ENCODE data around the gene OR56A5. TPM values are rescaled to one million over a fixed set of nuclear protein-coding genes. Genes with fewer than 3 reads are reported as not detected.

The OR56A5 gene
- polyA plus RNA-seq (2011; rRNA removed) (not detected in 2 replicates), polyA minus RNA-seq (2011; rRNA and poly(A)+ RNA removed) (not detected in 2 replicates)

GRCh38 chr11:5968394-5968793, at the start of gene OR56A5:
TSS of gene OR56A5 (minus strand) at chr11:5968494. CDS start at chr11:5968494, 0 bp downstream.
- Histone ChIP-seq H3K4me3 (ENCODE audit: low read depth, low read length) (no peak within 1 kb of the TSS), H3K27ac (ENCODE audit: low read depth, low read length) (no peak within 1 kb of the TSS), H3K9me3 (ENCODE audit: control insufficient read depth, insufficient read depth, low read length) (peaks cover 8% of the 10 kb centered on the region; the same call in 1 of the 2 replicates), H3K27me3 (ENCODE audit: control insufficient read depth, insufficient read depth, low read length) (no peaks in the 10 kb centered on the region)
- no peak for TF ChIP-seq CTCF (IDR thresholded peaks at IDR 0.05; ENCODE audit: low read depth, low read length)
- ChIA-PET CTCF (no interaction called here), POLR2A (no interaction called here)
- DNase-seq (ENCODE audit: low read depth, low spot score) = no peak

GRCh38 chr11:6013042-6013441, 44.7 kb upstream of the OR56A5 start:
- H3K9me3 ChIP-seq (ENCODE audit: control insufficient read depth, insufficient read depth, low read length) = peaks cover 7% of the 10 kb centered on the region; the same call in 1 of the 2 replicates
- H3K27me3 ChIP-seq (ENCODE audit: control insufficient read depth, insufficient read depth, low read length) = no peaks in the 10 kb centered on the region
- no peak overlapping the region for H3K4me3 ChIP-seq (ENCODE audit: low read depth, low read length)

GRCh38 chr11:6012035-6012668, 43.9 kb upstream of the OR56A5 start:
- H3K27ac ChIP-seq (ENCODE audit: low read depth, low read length) = no peak overlapping the region
- H3K27me3 ChIP-seq (ENCODE audit: control insufficient read depth, insufficient read depth, low read length) = no peaks in the 10 kb centered on the region
- ChIA-PET CTCF (interaction anchor here (1.2 kb wide), 1 partner anchor 350 kb away, joined by 3 read pairs; no protein-coding TSS in a partner anchor), POLR2A (no interaction called here)
- DNase-seq (ENCODE audit: low read depth, low spot score) = no peak
- no peak overlapping the region for H3K4me3 ChIP-seq (ENCODE audit: low read depth, low read length)
- H3K9me3 ChIP-seq (ENCODE audit: control insufficient read depth, insufficient read depth, low read length) = peaks cover 7% of the 10 kb centered on the region; the same call in 1 of the 2 replicates
- no peak for TF ChIP-seq CTCF (IDR thresholded peaks at IDR 0.05; ENCODE audit: low read depth, low read length)

More at GRCh38 chr11:6013042-6013441, 44.7 kb upstream of the OR56A5 start:
- no peak overlapping the region for H3K27ac ChIP-seq (ENCODE audit: low read depth, low read length)
- CTCF ChIA-PET = no interaction called here
- DNase-seq (ENCODE audit: low read depth, low spot score) = no peak
- POLR2A ChIA-PET = no interaction called here
- TF ChIP-seq CTCF (IDR thresholded peaks at IDR 0.05; ENCODE audit: low read depth, low read length) = no peak

- no peak for DNase-seq (ENCODE audit: low read depth, low spot score)
- no peak within 1 kb of the TSS for H3K4me3 ChIP-seq (ENCODE audit: low read depth, low read length)
- TF ChIP-seq CTCF (IDR thresholded peaks at IDR 0.05; ENCODE audit: low read depth, low read length) = no peak
- CTCF ChIA-PET = no interaction called here
- H3K27me3 ChIP-seq (ENCODE audit: control insufficient read depth, insufficient read depth, low read length) = no peaks in the 10 kb centered on the region
- H3K9me3 ChIP-seq (ENCODE audit: control insufficient read depth, insufficient read depth, low read length) = no peaks in the 10 kb centered on the region; the same call in 1 of the 2 replicates
- no peak within 1 kb of the TSS for H3K27ac ChIP-seq (ENCODE audit: low read depth, low read length)
- POLR2A ChIA-PET = no interaction called here
Measured at GRCh38 chr11:6006846-6007245, 38.6 kb upstream of the OR56A5 start, which contains the start of gene OR56A4. TSS of gene OR56A4 (minus strand) at chr11:6006946. CDS start at chr11:6002992, 3,954 bp downstream.

GRCh38 chr11:6006395-6006794, 38.1 kb upstream of the OR56A5 start:
- no peak overlapping the region for H3K4me3 ChIP-seq (ENCODE audit: low read depth, low read length)
- ChIA-PET POLR2A (no interaction called here), CTCF (no interaction called here)
- H3K27me3 ChIP-seq (ENCODE audit: control insufficient read depth, insufficient read depth, low read length) = no peaks in the 10 kb centered on the region
- DNase-seq (ENCODE audit: low read depth, low spot score) = no peak
- TF ChIP-seq CTCF (IDR thresholded peaks at IDR 0.05; ENCODE audit: low read depth, low read length) = no peak
- H3K27ac ChIP-seq (ENCODE audit: low read depth, low read length) = no peak overlapping the region
- H3K9me3 ChIP-seq (ENCODE audit: control insufficient read depth, insufficient read depth, low read length) = no peaks in the 10 kb centered on the region

Measured in AG04450 (cell line).